GM12891 (cell line): ENCODE data around the gene CENPT.

Experiments used
- POLR2A ChIP-seq: IDR thresholded peaks from 2 replicates; pipeline ENCODE4 v1.6.1; 2011; ENCODE audit warnings: low read depth, low read length, control low read depth
- POLR2AphosphoS5 ChIP-seq: IDR thresholded peaks from 2 replicates; pipeline ENCODE4 v1.6.1; 2011; ENCODE audit warnings: low read depth, low read length, control low read depth

DNA sequence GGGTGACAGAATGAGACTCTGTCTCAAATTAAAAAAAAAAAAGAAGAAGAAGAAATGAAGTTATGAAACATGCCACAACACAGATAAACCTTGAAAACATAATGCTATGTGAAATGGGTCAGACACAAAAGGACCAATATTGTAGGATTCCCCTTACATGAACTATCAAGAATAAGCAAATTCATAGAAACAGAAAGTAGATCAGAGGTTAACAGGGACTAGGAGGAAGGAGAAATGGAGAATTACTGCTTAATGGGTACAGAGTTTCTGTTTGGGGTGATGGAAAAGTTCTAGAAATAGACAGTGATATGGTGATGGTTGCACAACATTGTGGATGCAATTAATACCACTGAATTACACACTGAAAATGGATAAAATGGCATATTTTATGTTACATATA lies 57.4 kb downstream of the CENPT start:
- TF ChIP-seq POLR2A (no peak), POLR2AphosphoS5 (no peak)
